Kidney (tissue), 14 donors: Measurements from ENCODE around the gene SYNDIG1. TPM values are rescaled to one million over a fixed set of nuclear protein-coding genes. Genes with fewer than 3 reads are reported as not detected.
A peak's percentile ranks its signal among the peaks of the same experiment; 100 is the strongest.

Source experiments
- DNase-seq, 5 donors: peaks; one replicate each; pipeline ENCODE4 v3.0.0-alpha.2; 2013 to 2020
- FAIRE-seq: peaks from 2 replicates; lab custom pipeline; 2012; peaks lifted over from hg19 to GRCh38; lab: Jason Lieb, UNC
- H3K27ac ChIP-seq, 2 donors: one replicate each; pipeline ENCODE4 v1.7.0; 2013; ENCODE audit warnings: low read depth in 2 of 2, low read length in 2 of 2, inconsistent platforms in 1 of 2
- H3K27me3 ChIP-seq: one replicate; pipeline ENCODE4 v1.7.1; 2013; ENCODE audit warnings: low read length, inconsistent platforms; ENCODE audit not compliant: control insufficient read depth, insufficient read depth
- H3K36me3 ChIP-seq, 3 donors: one replicate each; pipeline versions ENCODE4 v1.7.0 to v1.7.1; 2013; ENCODE audit warnings: low read length in 3 of 3, control low read depth in 1 of 3, inconsistent platforms in 1 of 3; ENCODE audit not compliant: insufficient read depth in 3 of 3, control insufficient read depth in 2 of 3
- H3K4me1 ChIP-seq, 3 donors: one replicate each; pipeline versions ENCODE4 v1.7.0 to v1.7.1; 2013; ENCODE audit warnings: low read length in 3 of 3, inconsistent platforms in 1 of 3, low read depth in 1 of 3; ENCODE audit not compliant: control insufficient read depth in 2 of 3, insufficient read depth in 2 of 3
- H3K4me3 ChIP-seq, 3 donors: one replicate each; pipeline versions ENCODE4 v1.7.0 to v1.8.1; 2013; ENCODE audit warnings: low read length in 3 of 3, control low read depth in 1 of 3, inconsistent platforms in 1 of 3
- H3K9ac ChIP-seq, 3 donors: one replicate each; pipeline versions ENCODE4 v1.7.0 to v1.7.1; 2013; ENCODE audit warnings: low read length in 3 of 3, control low read depth in 1 of 3, inconsistent platforms in 1 of 3
- H3K9me3 ChIP-seq, 3 donors: one replicate each; pipeline versions ENCODE4 v1.7.0 to v1.7.1; 2013; ENCODE audit warnings: low read length in 3 of 3, control low read depth in 1 of 3, inconsistent platforms in 1 of 3; ENCODE audit not compliant: control insufficient read depth in 2 of 3, insufficient read depth in 1 of 3
- intact Hi-C: fragments of 100-400 bp; cut with DNase I; formaldehyde crosslinking; loops from one replicate; pipeline ENCODE4 v1.11.1; 2022
- polyA plus RNA-seq: library from polyadenylated mRNA; stranded (reverse); fragments of 350-450 nt; fragmentation: Illumina TruSeq; extraction: RNeasy Lipid Tissue Mini Kit (QIAGEN cat#74804); gene quantifications from one replicate; pipeline ENCODE4 v1.2.3, GENCODE V29; 2014; ENCODE audit warnings: low read depth, low replicate concordance; ENCODE audit not compliant: insufficient read depth
- total RNA-seq: library from RNA; stranded (reverse); fragmentation: NEBNext Ultra II Directional; extraction: Animal tissue kit (Norgen Biotek cat#: 25700); gene quantifications from one replicate; pipeline ENCODE4 v1.2.1, GENCODE V29; 2021
- TF ChIP-seq, protein P1 (sequence below): IDR thresholded peaks from 3 replicates; pipeline ENCODE4 v1.5.1; 2012; ENCODE audit warnings: mild to moderate bottlenecking, moderate library complexity, borderline replicate concordance; ENCODE audit not compliant: insufficient read depth; ENCODE audit errors: extremely low read depth
- donor health status: control.
- donor health status: control.
- donor health status: control.
- donor health status: control.
- donor health status: control.
- donor health status: DM: yes; HTN: yes; CAD: no.
- donor health status: Normal renal cell carcinoma (clear cell type).

Gene SYNDIG1
- total and polyA plus RNA-seq, 2 donors from 2014 or later, result 5.4 to 8.2 TPM

DNA sequence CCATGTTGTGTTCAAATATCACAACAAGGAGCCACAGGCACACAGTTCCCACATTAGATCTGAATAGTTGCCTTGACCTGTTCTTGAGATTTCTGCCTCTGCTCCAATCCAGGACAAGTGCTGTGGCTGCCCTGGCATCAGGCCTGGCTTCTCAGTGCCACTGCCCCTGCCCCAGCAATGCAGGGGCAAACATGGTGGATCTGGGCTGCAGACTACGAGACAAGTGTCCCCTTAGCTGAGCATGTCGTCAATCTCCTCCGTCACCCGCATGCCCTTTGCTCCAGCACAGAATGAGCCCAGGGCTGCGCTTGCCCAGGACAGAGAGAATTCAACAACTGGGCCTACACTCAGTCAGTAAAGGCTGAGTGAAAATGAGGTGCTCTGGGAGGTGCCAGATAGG, 201.6 kb downstream of the SYNDIG1 start:
- Histone ChIP-seq H3K9me3 (no peaks in the 10 kb centered on the region), H3K4me1 (no peaks in the 10 kb centered on the region), H3K9ac (no peak overlapping the region), H3K4me3 (no peak overlapping the region), H3K36me3 (no peaks in the 10 kb centered on the region), H3K27ac (no peak overlapping the region), H3K27me3 (no peaks in the 10 kb centered on the region)
- DNase-seq (peak in 1 of 5 donors; percentile 45), FAIRE-seq (no peak)
- intact Hi-C loops, result no loop called here
- TF ChIP-seq, protein P1, sequence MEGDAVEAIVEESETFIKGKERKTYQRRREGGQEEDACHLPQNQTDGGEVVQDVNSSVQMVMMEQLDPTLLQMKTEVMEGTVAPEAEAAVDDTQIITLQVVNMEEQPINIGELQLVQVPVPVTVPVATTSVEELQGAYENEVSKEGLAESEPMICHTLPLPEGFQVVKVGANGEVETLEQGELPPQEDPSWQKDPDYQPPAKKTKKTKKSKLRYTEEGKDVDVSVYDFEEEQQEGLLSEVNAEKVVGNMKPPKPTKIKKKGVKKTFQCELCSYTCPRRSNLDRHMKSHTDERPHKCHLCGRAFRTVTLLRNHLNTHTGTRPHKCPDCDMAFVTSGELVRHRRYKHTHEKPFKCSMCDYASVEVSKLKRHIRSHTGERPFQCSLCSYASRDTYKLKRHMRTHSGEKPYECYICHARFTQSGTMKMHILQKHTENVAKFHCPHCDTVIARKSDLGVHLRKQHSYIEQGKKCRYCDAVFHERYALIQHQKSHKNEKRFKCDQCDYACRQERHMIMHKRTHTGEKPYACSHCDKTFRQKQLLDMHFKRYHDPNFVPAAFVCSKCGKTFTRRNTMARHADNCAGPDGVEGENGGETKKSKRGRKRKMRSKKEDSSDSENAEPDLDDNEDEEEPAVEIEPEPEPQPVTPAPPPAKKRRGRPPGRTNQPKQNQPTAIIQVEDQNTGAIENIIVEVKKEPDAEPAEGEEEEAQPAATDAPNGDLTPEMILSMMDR, result no peak

DNA sequence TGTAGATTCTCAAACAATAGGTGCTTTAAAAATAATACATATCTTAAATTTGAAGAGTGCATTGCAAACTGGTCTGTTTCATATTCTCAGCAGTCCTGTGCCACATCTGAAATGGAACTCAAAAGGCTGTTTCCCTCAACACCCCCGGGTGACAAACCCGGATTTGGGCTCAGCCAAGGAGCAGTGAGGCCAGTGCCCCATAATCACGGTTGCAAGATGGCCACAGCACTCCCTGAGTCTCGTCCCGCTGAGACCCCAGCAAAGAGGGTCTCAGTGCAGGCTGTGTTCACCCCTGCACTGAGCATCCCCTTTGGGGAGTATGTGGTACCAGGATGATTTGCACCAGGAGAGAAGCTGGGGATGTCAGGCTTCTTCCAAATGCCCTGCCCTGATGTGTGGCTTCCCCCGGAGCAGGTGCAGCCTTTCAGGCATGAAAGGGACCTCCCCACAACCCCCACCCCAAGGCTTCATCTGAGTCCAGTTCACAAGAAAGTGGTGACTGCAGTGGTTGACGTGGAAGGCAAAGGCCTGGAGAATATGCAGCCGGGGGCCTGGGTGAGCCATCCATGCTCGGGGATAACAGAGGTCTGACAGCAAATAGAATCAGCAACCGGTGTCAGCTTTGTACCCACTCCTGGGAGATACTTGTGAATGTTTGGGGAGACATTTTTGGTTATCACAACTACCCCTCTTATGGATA, 202.9 kb downstream of the SYNDIG1 start:
- FAIRE-seq, result no peak
- intact Hi-C loops, result no loop called here
- Histone ChIP-seq H3K4me1 (no peaks in the 10 kb centered on the region), H3K27me3 (no peaks in the 10 kb centered on the region), H3K9ac (no peak overlapping the region), H3K4me3 (no peak overlapping the region), H3K9me3 (no peaks in the 10 kb centered on the region), H3K36me3 (no peaks in the 10 kb centered on the region), H3K27ac (no peak overlapping the region)
- peak in 1 of 5 donors; percentile 27 for DNase-seq
- TF ChIP-seq, protein P1, result no peak

DNA sequence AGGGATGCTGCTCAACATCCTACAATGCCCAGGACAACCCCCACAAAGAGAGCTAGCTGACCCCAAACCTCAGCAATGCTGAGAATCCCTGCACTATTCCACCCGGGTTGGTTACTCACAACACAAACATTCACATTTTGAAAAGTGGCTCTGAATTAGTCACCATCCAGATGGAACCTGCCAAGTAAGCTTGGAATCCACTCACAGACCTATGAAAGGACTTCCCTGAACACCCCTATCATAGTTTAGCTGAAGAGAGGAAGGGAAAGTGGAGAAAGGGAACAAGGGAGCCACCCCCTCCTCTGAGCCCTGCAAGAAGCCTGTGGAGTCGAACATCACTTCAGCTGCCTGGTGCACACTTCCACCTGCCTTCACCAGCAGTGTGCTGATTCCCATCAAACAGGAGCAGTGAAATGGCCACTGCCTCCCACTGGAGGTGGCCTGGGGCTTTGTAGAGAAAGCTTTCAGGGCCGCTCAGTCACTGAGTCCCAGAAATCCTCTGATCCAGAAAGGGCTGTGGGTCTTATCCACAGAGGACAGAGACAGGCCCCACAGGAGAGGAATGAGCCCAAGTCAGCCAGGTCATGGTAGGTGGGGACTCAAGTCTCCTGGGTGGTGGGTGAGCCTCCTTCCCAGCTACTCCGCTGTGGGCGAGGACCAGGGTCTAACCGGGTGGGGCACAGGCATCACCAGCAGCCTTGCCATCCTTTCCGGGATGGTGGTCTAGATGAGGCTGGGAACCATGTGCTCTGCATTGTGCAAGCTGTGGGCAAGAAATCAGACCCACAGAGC, 203.7 kb downstream of the SYNDIG1 start:
- TF ChIP-seq, protein P1, result no peak
- Histone ChIP-seq H3K27ac (no peak overlapping the region), H3K9me3 (no peaks in the 10 kb centered on the region), H3K36me3 (no peaks in the 10 kb centered on the region), H3K4me1 (no peaks in the 10 kb centered on the region), H3K9ac (no peak overlapping the region), H3K4me3 (no peak overlapping the region), H3K27me3 (no peaks in the 10 kb centered on the region)
- intact Hi-C loops, result no loop called here
- no peak for FAIRE-seq
- peak in 1 of 5 donors; percentile 29 for DNase-seq
